Keratinocyte (primary cell): Measurements from ENCODE around the gene PCGF3. TPM values are rescaled to one million over a fixed set of nuclear protein-coding genes. Genes with fewer than 3 reads are reported as not detected.

Experiments
- DNase-seq: peaks from one replicate; pipeline ENCODE4 v3.0.0-alpha.2; 2011; ENCODE audit warnings: low read depth, missing footprints, low spot score
- FAIRE-seq: peaks from 2 replicates; lab custom pipeline; 2011; peaks lifted over from hg19 to GRCh38; lab: Jason Lieb, UNC
- H2AFZ ChIP-seq: 2 replicates; pipeline ENCODE4 v1.6.0; 2012; ENCODE audit warnings: low read length, control low read depth, inconsistent platforms; ENCODE audit not compliant: control insufficient read depth
- H3K27ac ChIP-seq: 2 replicates; pipeline ENCODE4 v1.5.1; 2011; ENCODE audit warnings: low read length; ENCODE audit not compliant: control insufficient read depth, insufficient read depth
- H3K27me3 ChIP-seq: 3 replicates; pipeline ENCODE4 v1.6.0; 2011; ENCODE audit warnings: low read length; ENCODE audit not compliant: control insufficient read depth, insufficient read depth; ENCODE audit errors: extremely low read depth
- H3K36me3 ChIP-seq, 2 experiments: 2 replicates in 1 of 2; 3 replicates in 1 of 2; pipeline ENCODE4 v1.5.1; 2011; ENCODE audit warnings: low read length in 2 of 2, mild to moderate bottlenecking in 1 of 2; ENCODE audit not compliant: control insufficient read depth in 2 of 2, insufficient read depth in 2 of 2; ENCODE audit errors: extremely low read depth in 1 of 2
- H3K4me1 ChIP-seq: 3 replicates; pipeline ENCODE4 v1.5.1; 2011; ENCODE audit warnings: low read length; ENCODE audit not compliant: control insufficient read depth, insufficient read depth; ENCODE audit errors: extremely low read depth
- H3K4me2 ChIP-seq: 3 replicates; pipeline ENCODE4 v1.6.0; 2011; ENCODE audit warnings: low read depth, low read length; ENCODE audit not compliant: control insufficient read depth, insufficient read depth; ENCODE audit errors: extremely low read depth
- H3K4me3 ChIP-seq, 3 experiments: fragments of 200-600 bp in 1 of 3; sonication (generic) in 1 of 3; 2 replicates in 2 of 3; 3 replicates in 1 of 3; pipeline ENCODE4 v1.5.1; 2011 to 2016; ENCODE audit warnings: low read length in 3 of 3, mild to moderate bottlenecking in 3 of 3, control low read depth in 2 of 3, inconsistent platforms in 1 of 3, low read depth in 1 of 3, mixed read lengths in 1 of 3, mixed run types in 1 of 3, moderate library complexity in 1 of 3; ENCODE audit not compliant: control insufficient read depth in 2 of 3, insufficient read depth in 2 of 3; ENCODE audit errors: extremely low read depth in 1 of 3
- H3K79me2 ChIP-seq: 2 replicates; pipeline ENCODE4 v1.6.0; 2012; ENCODE audit warnings: low read length; ENCODE audit not compliant: control insufficient read depth, insufficient read depth
- H3K9ac ChIP-seq: 3 replicates; pipeline ENCODE4 v1.6.0; 2011; ENCODE audit warnings: low read length; ENCODE audit not compliant: control insufficient read depth, insufficient read depth; ENCODE audit errors: extremely low read depth
- H3K9me1 ChIP-seq: 3 replicates; pipeline ENCODE4 v1.6.0; 2011; ENCODE audit warnings: low read length; ENCODE audit not compliant: control insufficient read depth, insufficient read depth; ENCODE audit errors: extremely low read depth
- H3K9me3 ChIP-seq: 2 replicates; pipeline ENCODE4 v1.5.1; 2012; ENCODE audit warnings: low read depth, low read length; ENCODE audit not compliant: control insufficient read depth
- H4K20me1 ChIP-seq: 3 replicates; pipeline ENCODE4 v1.6.0; 2011; ENCODE audit warnings: low read length; ENCODE audit not compliant: control insufficient read depth, insufficient read depth; ENCODE audit errors: extremely low read depth
- CTCF ChIP-seq, 3 experiments: IDR thresholded peaks in 1 of 3; conservative IDR thresholded peaks in 1 of 3; optimal IDR thresholded peaks in 1 of 3; 2 replicates in 2 of 3; 3 replicates in 1 of 3; pipeline versions ENCODE3 to v1.5.1; 2011; ENCODE audit warnings: low read length in 3 of 3, mild to moderate bottlenecking in 3 of 3, moderate library complexity in 2 of 3, control low read depth in 1 of 3, inconsistent platforms in 1 of 3; ENCODE audit not compliant: insufficient read depth in 2 of 3; ENCODE audit errors: extremely low read depth in 1 of 3
- EZH2 ChIP-seq: IDR thresholded peaks from one replicate; pipeline ENCODE4 v1.6.1; 2012; ENCODE audit warnings: inconsistent platforms, mild to moderate bottlenecking, low read length, moderate library complexity
- dilution Hi-C: fragments of 300-500 bp; cut with MboI; formaldehyde crosslinking; loops from one replicate; pipeline ENCODE4 v1.7.0; 2020; ENCODE audit warnings: low sequenced_read_pairs; ENCODE audit not compliant: extremely low pct_ligation_motif_present
- polyA plus RNA-seq, 5 experiments: library from polyadenylated mRNA; depleted of rRNA in 3 of 5; stranded (reverse) in 3 of 5; stranded (forward) in 1 of 5; unstranded in 1 of 5; fragments of >200 nt; gene quantifications; 1 replicate in 1 of 5; 2 replicates in 3 of 5; 3 replicates in 1 of 5; pipeline versions ENCODE4 v1.2.1 to v1.2.3, GENCODE V29; 2011 to 2012; ENCODE audit warnings: missing spikeins in 2 of 5, low read depth in 1 of 5, low replicate concordance in 1 of 5

Gene PCGF3
- polyA plus RNA-seq, 1 donor (not counting 4 experiments of a cell fraction or from before 2014, with no cell fraction given): 40.1 TPM

GRCh38 chr4:657338-657833, 48.2 kb upstream of the PCGF3 start:
- Histone ChIP-seq H2AFZ (no peak overlapping the region), H3K36me3 (no peaks in the 10 kb centered on the region), H3K4me2 (no peak overlapping the region), H3K4me1 (no peaks in the 10 kb centered on the region), H3K4me3 (no peak overlapping the region), H3K79me2 (no peaks in the 10 kb centered on the region), H3K27me3 (no peaks in the 10 kb centered on the region), H3K9ac (no peak overlapping the region), H3K27ac (no peak overlapping the region), H3K9me3 (peaks cover 3% of the 10 kb centered on the region), H3K9me1 (no peaks in the 10 kb centered on the region), H4K20me1 (no peaks in the 10 kb centered on the region)
- DNase-seq (no peak), FAIRE-seq (no peak)
- TF ChIP-seq EZH2 (no peak), CTCF (optimal IDR thresholded peaks at IDR 0.05 in 1 of 3, IDR thresholded peaks at IDR 0.05 in 1 of 3, conservative IDR thresholded peaks at IDR 0.05 in 1 of 3; ENCODE audit: extremely low read depth in 1 of 3, insufficient read depth in 2 of 3, low read length in 3 of 3) (no peak)
- dilution Hi-C loops: no loop called here

GRCh38 chr4:657834-658667, 47.6 kb upstream of the PCGF3 start:
- Histone ChIP-seq H3K79me2 (no peaks in the 10 kb centered on the region), H2AFZ (no peak overlapping the region), H3K27me3 (peaks cover 4% of the 10 kb centered on the region), H3K27ac (no peak overlapping the region), H3K36me3 (no peaks in the 10 kb centered on the region), H3K9ac (no peak overlapping the region), H3K9me3 (peaks cover 3% of the 10 kb centered on the region), H3K9me1 (no peaks in the 10 kb centered on the region), H3K4me3 (no peak overlapping the region), H3K4me1 (no peaks in the 10 kb centered on the region), H3K4me2 (no peak overlapping the region), H4K20me1 (no peaks in the 10 kb centered on the region)
- DNase-seq (no peak), FAIRE-seq (no peak)
- dilution Hi-C loops: no loop called here
- TF ChIP-seq CTCF (optimal IDR thresholded peaks at IDR 0.05 in 1 of 3, IDR thresholded peaks at IDR 0.05 in 1 of 3, conservative IDR thresholded peaks at IDR 0.05 in 1 of 3; ENCODE audit: extremely low read depth in 1 of 3, insufficient read depth in 2 of 3, low read length in 3 of 3) (no peak), EZH2 (no peak)
